MCF 10A (cell line): Measurements from ENCODE around the gene P2RY6. TPM values are rescaled to one million over a fixed set of nuclear protein-coding genes. Genes with fewer than 3 reads are reported as not detected.

Experiments
- BruUV-seq: library from RNA; stranded (reverse); fragments of 400-500 nt; replicated peaks from 2 replicates; lab custom pipeline; 2021; lab: Mats Ljungman, UMichigan
- CTCF ChIA-PET: fragments of 300-600 bp; sonication (Branson Sonifier 250); formaldehyde crosslinking; extraction: SDS; loops from one replicate; lab custom pipeline; 2021; ENCODE audit warnings: antibody characterized with exemption, inconsistent platforms; lab: Yijun Ruan, JAX
- POLR2A ChIA-PET: fragments of 300-600, 350-650 bp; sonication (Branson Sonifier 250); formaldehyde crosslinking; extraction: SDS; loops from one replicate; lab custom pipeline; 2020; ENCODE audit warnings: antibody characterized with exemption, inconsistent platforms; lab: Yijun Ruan, JAX
- DNase-seq: peaks from one replicate; pipeline ENCODE4 v3.0.0-alpha.2; 2018; ENCODE audit not compliant: unreplicated experiment
- H3K27ac Mint-ChIP-seq: one replicate; pipeline ENCODE4 v1.8.0; 2022; ENCODE audit warnings: mild to moderate bottlenecking, low read depth, mixed read lengths; ENCODE audit not compliant: unreplicated experiment
- H3K27me3 Mint-ChIP-seq: one replicate; pipeline ENCODE4 v1.8.0; 2022; ENCODE audit warnings: mixed read lengths; ENCODE audit not compliant: insufficient read depth, unreplicated experiment
- H3K36me3 Mint-ChIP-seq: one replicate; pipeline ENCODE4 v1.8.0; 2022; ENCODE audit warnings: mild to moderate bottlenecking, moderate library complexity, mixed read lengths; ENCODE audit not compliant: insufficient read depth, unreplicated experiment
- H3K4me1 Mint-ChIP-seq: one replicate; pipeline ENCODE4 v1.8.0; 2022; ENCODE audit warnings: mixed read lengths; ENCODE audit not compliant: insufficient read depth, unreplicated experiment
- H3K4me3 Mint-ChIP-seq: one replicate; pipeline ENCODE4 v1.8.0; 2022; ENCODE audit warnings: mild to moderate bottlenecking, moderate library complexity, mixed read lengths; ENCODE audit not compliant: unreplicated experiment
- H3K9me3 Mint-ChIP-seq: one replicate; pipeline ENCODE4 v1.8.0; 2022; ENCODE audit warnings: mixed read lengths; ENCODE audit not compliant: unreplicated experiment
- CTCF ChIP-seq: fragments of 200-600 bp; IDR thresholded peaks from one replicate; pipeline ENCODE4 v1.8.0; 2022; ENCODE audit warnings: antibody characterized with exemption, mild to moderate bottlenecking; ENCODE audit not compliant: unreplicated experiment
- intact Hi-C: fragments of 100-400 bp; cut with micrococcal nuclease; formaldehyde crosslinking; loops from 2 replicates; pipeline ENCODE4 v1.14.1; 2022
- total RNA-seq: library from RNA; stranded (reverse); gene quantifications from 2 replicates; pipeline ENCODE4 v1.2.3, GENCODE V29; 2022

Gene P2RY6
- total RNA-seq, 1 experiment from 2014 or later = not detected

- Mint-ChIP-seq H3K4me1 (peaks cover 20% of the 10 kb centered on the region), H3K27ac (no peak overlapping the region), H3K36me3 (no peaks in the 10 kb centered on the region), H3K27me3 (peaks cover 12% of the 10 kb centered on the region), H3K4me3 (no peak overlapping the region), H3K9me3 (no peaks in the 10 kb centered on the region)
- TF ChIP-seq CTCF = no peak
- ChIA-PET CTCF (interaction anchor here (0.5 to 14.6 kb wide), 6 partner anchors 25 to 968 kb away, joined by 3 to 238 read pairs (median 3); partner anchors contain the start of gene UCP2), POLR2A (interaction anchor here (0.6 kb wide), 1 partner anchor 51 kb away, joined by 3 read pairs; no protein-coding TSS in a partner anchor)
- no peak for DNase-seq
- BruUV-seq = no TSS peak
- intact Hi-C loops = loop anchor here (10.0 kb wide), 1 partner anchor 521 kb away; no protein-coding TSS in a partner anchor
Observed at GRCh38 chr11:73245461-73245860, 26.7 kb upstream of the P2RY6 start.

GRCh38 chr11:73246303-73246702, 25.8 kb upstream of the P2RY6 start:
- H3K9me3 Mint-ChIP-seq = no peaks in the 10 kb centered on the region
- no peak for TF ChIP-seq CTCF
- intact Hi-C loops = loop anchor here (10.0 kb wide), 1 partner anchor 522 kb away; no protein-coding TSS in a partner anchor
- no peak overlapping the region for H3K27ac Mint-ChIP-seq
- no peak for DNase-seq
- H3K4me3 Mint-ChIP-seq = no peak overlapping the region
- H3K36me3 Mint-ChIP-seq = no peaks in the 10 kb centered on the region
- H3K27me3 Mint-ChIP-seq = peaks cover 12% of the 10 kb centered on the region
- CTCF ChIA-PET = interaction anchor here (0.6 to 14.6 kb wide), 5 partner anchors 43 to 867 kb away, joined by 3 to 238 read pairs (median 3); partner anchors contain the start of gene UCP2
- POLR2A ChIA-PET = no interaction called here
- H3K4me1 Mint-ChIP-seq = peaks cover 20% of the 10 kb centered on the region
- no TSS peak for BruUV-seq

- no peak overlapping the region for H3K4me3 Mint-ChIP-seq
- DNase-seq = no peak
- BruUV-seq = no TSS peak
- no peak overlapping the region for H3K27ac Mint-ChIP-seq
- intact Hi-C loops = loop anchor here (10.0 kb wide), 1 partner anchor 524 kb away; no protein-coding TSS in a partner anchor
- H3K9me3 Mint-ChIP-seq = no peaks in the 10 kb centered on the region
- ChIA-PET CTCF (interaction anchor here (1.1 to 1.4 kb wide), 3 partner anchors 42 to 70 kb away, joined by 3 to 7 read pairs (median 3); no protein-coding TSS in a partner anchor), POLR2A (interaction anchor here (1.1 kb wide), 1 partner anchor 62 kb away, joined by 3 read pairs; no protein-coding TSS in a partner anchor)
- no peaks in the 10 kb centered on the region for H3K36me3 Mint-ChIP-seq
- H3K4me1 Mint-ChIP-seq = peaks cover 8% of the 10 kb centered on the region
- peaks cover 12% of the 10 kb centered on the region for H3K27me3 Mint-ChIP-seq
- TF ChIP-seq CTCF = no peak
Observed at GRCh38 chr11:73248526-73249185, 23.5 kb upstream of the P2RY6 start.

- H3K27ac Mint-ChIP-seq = no peak overlapping the region
- POLR2A ChIA-PET = interaction anchor here (1.1 kb wide), 1 partner anchor 63 kb away, joined by 3 read pairs; no protein-coding TSS in a partner anchor
- no TSS peak for BruUV-seq
- no peak for TF ChIP-seq CTCF
- CTCF ChIA-PET = interaction anchor here (1.1 to 1.4 kb wide), 3 partner anchors 41 to 70 kb away, joined by 3 to 7 read pairs (median 3); no protein-coding TSS in a partner anchor
- H3K4me1 Mint-ChIP-seq = peaks cover 8% of the 10 kb centered on the region
- no peak overlapping the region for H3K4me3 Mint-ChIP-seq
- H3K27me3 Mint-ChIP-seq = peaks cover 12% of the 10 kb centered on the region
- intact Hi-C loops = loop anchor here (10.0 kb wide), 1 partner anchor 525 kb away; no protein-coding TSS in a partner anchor
- no peak for DNase-seq
- H3K36me3 Mint-ChIP-seq = no peaks in the 10 kb centered on the region
- H3K9me3 Mint-ChIP-seq = no peaks in the 10 kb centered on the region
Observed at GRCh38 chr11:73249304-73249703, 22.8 kb upstream of the P2RY6 start.
